ENCODE data around the gene NME7. TPM values are rescaled to one million over a fixed set of nuclear protein-coding genes. Genes with fewer than 3 reads are reported as not detected.

NME7 gene
- total RNA-seq, 1 donor from 2014 or later, result 23.4 TPM

- H3K27me3 Mint-ChIP-seq (ENCODE audit: low read depth), result no peaks in the 10 kb centered on the region
- intact Hi-C loops (cut with micrococcal nuclease), result no loop called here
- H3K36me3 Mint-ChIP-seq (ENCODE audit: low read depth), result peaks cover 39% of the 10 kb centered on the region
- H3K9me3 Mint-ChIP-seq, result no peaks in the 10 kb centered on the region
- peaks cover 13% of the 10 kb centered on the region for H3K4me1 Mint-ChIP-seq (ENCODE audit: low read depth)
- H3K27ac Mint-ChIP-seq, result no peak overlapping the region
- H3K4me3 Mint-ChIP-seq (ENCODE audit: low read depth), result no peak overlapping the region
- DNase-seq (ENCODE audit: low spot score), result no peak
Measured at GRCh38 chr1:169120066-169120465, 247.5 kb downstream of the NME7 start.

DNA sequence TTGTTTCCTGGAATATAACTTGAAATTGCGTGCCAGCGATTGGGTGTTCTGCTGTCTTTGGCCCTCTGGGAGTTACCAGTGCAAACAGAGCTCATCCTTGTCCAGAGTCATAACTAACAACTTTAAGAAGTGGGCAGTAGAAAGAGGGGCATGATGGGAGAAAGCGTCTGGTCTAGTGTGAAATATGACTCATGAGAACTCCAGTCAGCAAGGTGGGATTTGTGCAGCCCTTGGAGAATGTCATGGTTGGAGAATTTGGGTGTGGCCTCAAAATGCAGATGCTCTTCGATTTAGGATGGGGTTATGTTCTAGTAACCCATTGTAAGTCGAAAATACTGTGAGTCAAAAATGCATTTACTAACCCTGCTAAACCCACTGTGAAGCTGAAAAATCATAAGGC lies 248.2 kb downstream of the NME7 start:
- H3K27ac Mint-ChIP-seq, result no peak overlapping the region
- no peaks in the 10 kb centered on the region for H3K9me3 Mint-ChIP-seq
- H3K27me3 Mint-ChIP-seq (ENCODE audit: low read depth), result no peaks in the 10 kb centered on the region
- H3K36me3 Mint-ChIP-seq (ENCODE audit: low read depth), result peaks cover 37% of the 10 kb centered on the region
- H3K4me3 Mint-ChIP-seq (ENCODE audit: low read depth), result no peak overlapping the region
- intact Hi-C loops (cut with micrococcal nuclease), result no loop called here
- peaks cover 13% of the 10 kb centered on the region for H3K4me1 Mint-ChIP-seq (ENCODE audit: low read depth)
- no peak for DNase-seq (ENCODE audit: low spot score)

DNA sequence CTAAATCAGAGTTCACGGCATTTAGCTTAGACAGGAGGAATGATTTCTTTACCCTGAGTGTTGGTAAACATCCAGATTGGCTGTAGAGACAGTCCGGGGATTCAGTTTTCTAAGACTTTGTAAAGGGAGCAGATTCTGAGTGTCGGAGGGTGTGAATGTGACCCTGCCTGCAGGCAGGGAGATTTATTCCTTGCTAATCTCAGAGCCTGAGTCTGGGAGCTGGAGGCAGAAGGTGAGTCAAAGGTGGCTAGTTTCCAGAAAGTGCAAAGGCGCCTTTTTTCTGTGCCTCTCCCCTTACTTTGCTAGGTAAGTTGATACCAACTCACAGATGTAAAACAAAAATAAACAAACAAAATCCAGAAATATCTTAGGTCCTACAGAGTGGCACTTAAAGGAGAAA lies 249.4 kb downstream of the NME7 start:
- no peak overlapping the region for H3K4me3 Mint-ChIP-seq (ENCODE audit: low read depth)
- no peaks in the 10 kb centered on the region for H3K9me3 Mint-ChIP-seq
- DNase-seq (ENCODE audit: low spot score), result no peak
- H3K36me3 Mint-ChIP-seq (ENCODE audit: low read depth), result peaks cover 44% of the 10 kb centered on the region
- no peak overlapping the region for H3K27ac Mint-ChIP-seq
- peaks cover 13% of the 10 kb centered on the region for H3K4me1 Mint-ChIP-seq (ENCODE audit: low read depth)
- intact Hi-C loops (cut with micrococcal nuclease), result no loop called here
- H3K27me3 Mint-ChIP-seq (ENCODE audit: low read depth), result no peaks in the 10 kb centered on the region

GRCh38 chr1:169117599-169117998 lies 250.0 kb downstream of the NME7 start:
- intact Hi-C loops (cut with micrococcal nuclease), result no loop called here
- peaks cover 13% of the 10 kb centered on the region for H3K4me1 Mint-ChIP-seq (ENCODE audit: low read depth)
- no peaks in the 10 kb centered on the region for H3K27me3 Mint-ChIP-seq (ENCODE audit: low read depth)
- H3K27ac Mint-ChIP-seq, result no peak overlapping the region
- DNase-seq (ENCODE audit: low spot score), result no peak
- H3K9me3 Mint-ChIP-seq, result no peaks in the 10 kb centered on the region
- H3K36me3 Mint-ChIP-seq (ENCODE audit: low read depth), result peaks cover 43% of the 10 kb centered on the region
- no peak overlapping the region for H3K4me3 Mint-ChIP-seq (ENCODE audit: low read depth)

- DNase-seq (ENCODE audit: low spot score), result no peak
- no peaks in the 10 kb centered on the region for H3K27me3 Mint-ChIP-seq (ENCODE audit: low read depth)
- H3K27ac Mint-ChIP-seq, result no peak overlapping the region
- H3K4me3 Mint-ChIP-seq (ENCODE audit: low read depth), result no peak overlapping the region
- H3K9me3 Mint-ChIP-seq, result no peaks in the 10 kb centered on the region
- peaks cover 46% of the 10 kb centered on the region for H3K36me3 Mint-ChIP-seq (ENCODE audit: low read depth)
- peaks cover 13% of the 10 kb centered on the region for H3K4me1 Mint-ChIP-seq (ENCODE audit: low read depth)
- intact Hi-C loops (cut with micrococcal nuclease), result no loop called here
Measured at GRCh38 chr1:169117014-169117413, 250.6 kb downstream of the NME7 start.

DNA sequence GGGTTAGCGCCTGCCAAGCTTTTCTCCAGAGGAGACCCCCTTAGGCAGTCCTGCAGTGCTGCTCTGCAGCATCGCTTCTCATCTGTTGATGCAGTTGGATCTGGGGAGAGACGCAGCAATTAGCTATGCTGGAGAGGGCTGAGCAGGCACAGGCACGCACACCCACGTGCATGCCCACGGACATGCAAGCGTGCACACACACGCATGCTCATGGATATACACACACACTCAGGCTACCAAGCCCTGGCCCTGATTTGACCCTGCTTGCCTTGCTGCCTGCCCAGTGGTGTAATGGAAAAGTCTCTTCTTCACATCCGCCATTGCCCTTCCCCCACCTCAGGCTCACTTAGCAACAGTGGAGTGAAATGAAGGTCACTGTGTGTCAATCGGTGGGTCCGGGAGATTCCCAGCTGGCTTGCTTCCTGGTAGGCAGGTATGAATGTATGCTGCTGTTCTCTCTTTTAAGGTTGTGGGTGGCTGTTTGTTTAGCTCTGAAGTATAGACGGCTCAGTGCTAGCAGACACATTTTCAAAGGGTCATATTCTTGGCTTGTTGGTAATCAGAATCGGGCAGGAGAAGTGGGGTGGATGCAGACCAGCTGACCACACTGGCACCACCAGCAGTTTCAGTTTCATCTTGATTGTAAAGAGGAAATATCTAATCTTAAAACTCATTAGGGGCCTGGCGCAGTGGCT lies 251.6 kb downstream of the NME7 start:
- no peaks in the 10 kb centered on the region for H3K9me3 Mint-ChIP-seq
- H3K27ac Mint-ChIP-seq, result peak overlapping the region; percentile 11

DNA sequence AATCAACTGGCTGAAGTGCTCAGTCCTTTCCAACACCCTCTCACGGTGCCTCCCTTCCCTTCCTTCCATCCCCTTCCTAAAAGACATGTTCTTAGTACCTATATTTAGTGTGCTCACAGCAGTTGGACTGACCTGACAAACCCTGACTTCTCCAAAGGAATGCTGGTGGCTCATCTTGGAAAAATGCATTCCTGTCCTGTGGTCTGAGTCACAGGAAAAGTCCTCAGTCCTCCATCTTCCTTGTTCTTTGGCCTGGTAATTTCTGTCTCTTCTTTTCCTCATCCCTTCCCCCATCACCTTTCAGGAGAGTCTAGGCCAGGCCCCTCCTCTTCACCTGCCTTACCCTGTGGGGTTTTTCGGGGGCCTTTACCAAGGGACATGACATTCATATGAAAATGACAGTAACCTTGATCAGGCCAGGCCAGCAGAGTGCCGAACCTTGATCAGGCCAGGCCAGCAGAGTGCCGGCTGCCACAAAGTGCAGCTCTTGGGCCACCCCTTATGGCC lies 253.9 kb downstream of the NME7 start:
- H3K9me3 Mint-ChIP-seq, result no peaks in the 10 kb centered on the region
- H3K27ac Mint-ChIP-seq, result no peak overlapping the region
- H3K4me3 Mint-ChIP-seq (ENCODE audit: low read depth), result no peak overlapping the region
- intact Hi-C loops (cut with micrococcal nuclease), result no loop called here
- DNase-seq (ENCODE audit: low spot score), result no peak
- no peaks in the 10 kb centered on the region for H3K27me3 Mint-ChIP-seq (ENCODE audit: low read depth)
- peaks cover 35% of the 10 kb centered on the region for H3K4me1 Mint-ChIP-seq (ENCODE audit: low read depth)
- H3K36me3 Mint-ChIP-seq (ENCODE audit: low read depth), result peaks cover 58% of the 10 kb centered on the region

More for the DNA sequence above, 251.6 kb downstream of the NME7 start:
- intact Hi-C loops (cut with micrococcal nuclease), result no loop called here
- peaks cover 52% of the 10 kb centered on the region for H3K36me3 Mint-ChIP-seq (ENCODE audit: low read depth)
- no peak overlapping the region for H3K4me3 Mint-ChIP-seq (ENCODE audit: low read depth)
- H3K4me1 Mint-ChIP-seq (ENCODE audit: low read depth), result peaks cover 16% of the 10 kb centered on the region
- DNase-seq (ENCODE audit: low spot score), result no peak
- no peaks in the 10 kb centered on the region for H3K27me3 Mint-ChIP-seq (ENCODE audit: low read depth)

GRCh38 chr1:169112241-169112640 lies 255.4 kb downstream of the NME7 start:
- Mint-ChIP-seq H3K4me3 (ENCODE audit: low read depth) (no peak overlapping the region), H3K4me1 (ENCODE audit: low read depth) (peaks cover 48% of the 10 kb centered on the region), H3K27me3 (ENCODE audit: low read depth) (no peaks in the 10 kb centered on the region), H3K9me3 (no peaks in the 10 kb centered on the region), H3K27ac (no peak overlapping the region), H3K36me3 (ENCODE audit: low read depth) (peaks cover 55% of the 10 kb centered on the region)
- DNase-seq (ENCODE audit: low spot score), result no peak
- intact Hi-C loops (cut with micrococcal nuclease), result no loop called here

DNA sequence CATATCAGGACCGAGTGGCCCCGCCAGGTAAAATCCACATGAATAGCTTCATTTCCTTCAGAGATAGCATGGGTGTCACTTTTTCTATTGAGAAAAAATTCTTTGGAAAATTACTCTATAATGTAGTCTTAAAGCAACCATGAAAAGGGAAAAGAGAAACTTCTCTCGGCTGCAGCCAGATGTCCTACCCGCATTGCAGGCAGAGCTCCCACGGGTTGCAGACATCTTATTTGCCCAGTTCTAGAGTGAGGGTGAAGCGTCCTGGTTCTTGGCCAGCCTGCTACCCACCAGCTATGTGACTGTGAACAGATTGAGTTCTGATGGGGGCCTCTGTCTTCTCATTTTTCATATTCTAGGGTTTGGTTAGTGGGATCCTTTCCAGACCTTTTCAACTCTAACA lies 256.1 kb downstream of the NME7 start:
- peaks cover 45% of the 10 kb centered on the region for H3K4me1 Mint-ChIP-seq (ENCODE audit: low read depth)
- intact Hi-C loops (cut with micrococcal nuclease), result no loop called here
- no peaks in the 10 kb centered on the region for H3K9me3 Mint-ChIP-seq
- H3K4me3 Mint-ChIP-seq (ENCODE audit: low read depth), result no peak overlapping the region
- DNase-seq (ENCODE audit: low spot score), result no peak
- peaks cover 49% of the 10 kb centered on the region for H3K36me3 Mint-ChIP-seq (ENCODE audit: low read depth)
- H3K27ac Mint-ChIP-seq, result no peak overlapping the region
- H3K27me3 Mint-ChIP-seq (ENCODE audit: low read depth), result no peaks in the 10 kb centered on the region

DNA sequence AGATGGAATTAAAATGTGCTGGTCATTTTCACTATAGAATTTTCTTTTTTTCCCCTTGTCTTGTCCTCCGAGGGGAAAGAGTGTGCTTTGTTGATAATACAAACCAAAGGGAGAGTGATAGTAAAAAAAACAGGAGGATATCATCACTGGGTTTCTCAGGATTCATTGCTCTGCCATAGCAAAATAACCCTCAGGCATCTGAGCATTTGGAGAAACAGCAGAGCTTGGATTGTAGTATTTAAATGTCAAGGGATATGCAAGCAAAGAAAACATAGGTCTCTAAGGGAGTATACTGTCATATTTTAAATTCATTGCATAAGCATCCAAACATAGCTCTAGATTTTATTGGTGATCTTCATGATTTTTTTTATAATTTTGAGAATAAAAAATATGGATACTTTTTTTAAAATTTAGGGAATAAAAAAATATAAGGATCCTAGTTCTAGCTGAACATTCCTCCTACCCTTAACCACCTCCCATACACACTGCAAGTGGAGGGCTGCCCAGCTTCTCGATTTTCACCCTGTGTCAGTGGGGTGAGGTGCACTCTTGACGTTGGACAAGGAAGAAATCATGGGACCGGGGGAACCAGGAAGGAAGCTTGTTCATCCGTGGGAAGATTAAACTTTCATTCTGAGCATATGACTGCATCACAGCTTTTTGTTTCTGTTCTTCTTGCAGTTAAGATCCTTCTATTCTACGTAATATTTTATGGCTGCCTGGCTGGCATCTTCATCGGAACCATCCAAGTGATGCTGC lies 256.7 kb downstream of the NME7 start:
- H3K36me3 Mint-ChIP-seq (ENCODE audit: low read depth), result peaks cover 43% of the 10 kb centered on the region
- peak overlapping the region; percentile 30 for H3K4me3 Mint-ChIP-seq (ENCODE audit: low read depth)
- peak overlapping the region; percentile 3 for H3K27ac Mint-ChIP-seq

DNA sequence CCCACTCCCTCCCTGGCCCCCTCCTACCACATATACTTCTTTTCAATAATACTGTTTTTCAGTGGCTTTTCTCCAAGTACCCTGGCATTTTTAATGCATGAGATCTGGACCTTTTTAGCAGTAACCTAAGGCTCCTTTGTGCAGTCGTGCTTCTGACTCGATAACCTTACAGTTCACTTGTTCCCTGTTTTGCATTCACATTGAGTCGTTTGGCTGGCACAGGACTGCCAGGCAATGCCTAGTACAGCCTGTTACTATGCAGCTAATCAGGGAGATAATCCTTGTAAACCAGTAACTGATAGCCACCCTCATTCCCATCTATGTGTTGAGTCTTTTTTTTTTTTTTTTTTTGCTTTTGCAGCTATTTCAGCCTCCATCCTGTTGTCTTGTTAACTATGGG lies 257.4 kb downstream of the NME7 start:
- peaks cover 40% of the 10 kb centered on the region for H3K4me1 Mint-ChIP-seq (ENCODE audit: low read depth)
- peak overlapping the region; percentile 3 for H3K27ac Mint-ChIP-seq
- peak overlapping the region; percentile 55 for H3K4me3 Mint-ChIP-seq (ENCODE audit: low read depth)
- peaks cover under 1% of the 10 kb centered on the region for H3K27me3 Mint-ChIP-seq (ENCODE audit: low read depth)
- no peaks in the 10 kb centered on the region for H3K9me3 Mint-ChIP-seq
- DNase-seq (ENCODE audit: low spot score), result no peak
- intact Hi-C loops (cut with micrococcal nuclease), result no loop called here
- peaks cover 42% of the 10 kb centered on the region for H3K36me3 Mint-ChIP-seq (ENCODE audit: low read depth)

More for the DNA sequence above, 256.7 kb downstream of the NME7 start:
- Mint-ChIP-seq H3K4me1 (ENCODE audit: low read depth) (peaks cover 40% of the 10 kb centered on the region), H3K27me3 (ENCODE audit: low read depth) (no peaks in the 10 kb centered on the region), H3K9me3 (no peaks in the 10 kb centered on the region)
- intact Hi-C loops (cut with micrococcal nuclease), result no loop called here
- no peak for DNase-seq (ENCODE audit: low spot score)

DNA sequence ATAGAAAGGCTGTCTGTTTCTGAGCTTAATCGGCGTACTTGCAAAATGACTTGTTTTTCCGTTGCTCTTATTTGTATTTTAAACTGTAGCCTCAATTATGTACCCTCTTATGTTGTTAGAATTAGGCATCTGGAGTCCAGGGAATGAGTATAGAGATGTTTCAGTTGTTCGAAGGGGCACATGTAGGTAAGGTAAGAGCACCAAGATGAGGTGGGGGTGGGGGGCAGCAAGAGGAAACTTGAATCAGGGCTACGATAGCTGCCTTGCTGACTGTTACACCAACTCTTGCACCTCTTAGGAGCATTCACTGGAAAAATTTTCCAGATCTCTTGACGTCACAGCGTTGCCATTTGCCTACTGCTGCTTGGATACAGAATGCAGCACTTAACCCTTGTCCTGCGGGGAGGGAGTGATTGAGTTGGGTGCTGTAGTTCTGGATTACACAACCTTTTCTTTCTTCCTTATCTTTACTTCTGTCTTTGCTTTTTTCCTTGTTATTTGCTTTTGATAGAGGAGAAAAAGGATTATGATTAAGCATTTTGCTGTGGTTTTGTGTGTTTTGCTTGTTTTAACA lies 257.9 kb downstream of the NME7 start:
- H3K27ac Mint-ChIP-seq, result peak overlapping the region; percentile 42
- peaks cover 7% of the 10 kb centered on the region for H3K27me3 Mint-ChIP-seq (ENCODE audit: low read depth)
- peaks cover 40% of the 10 kb centered on the region for H3K36me3 Mint-ChIP-seq (ENCODE audit: low read depth)
- peaks cover 43% of the 10 kb centered on the region for H3K4me1 Mint-ChIP-seq (ENCODE audit: low read depth)
- no peaks in the 10 kb centered on the region for H3K9me3 Mint-ChIP-seq
- DNase-seq (ENCODE audit: low spot score), result no peak
- H3K4me3 Mint-ChIP-seq (ENCODE audit: low read depth), result peak overlapping the region; percentile 88
- intact Hi-C loops (cut with micrococcal nuclease), result loop anchor here (5.0 to 10.0 kb wide), 7 partner anchors 62 to 875 kb away; partner anchors contain the start of gene SLC19A2
